ENCODE results near the gene SCGB1C2.
"Not testable (repeated sequence)": the region's sequence is repeated elsewhere in the genome, so short reads cannot be mapped to it uniquely, and the experiment has no call there.

The SCGB1C2 gene

GRCh38 chr17:165939-166338, 28.6 kb downstream of the SCGB1C2 start:
- no peak for DNase-seq (ENCODE audit: low read depth in 1 of 2, low spot score in 1 of 2)
- in situ Hi-C loops (cut with HindIII; ENCODE audit: low pct_unique_long_range_greater_than_20kb, low sequenced_read_pairs) = no loop called here
- TF ChIP-seq JUND (IDR thresholded peaks at IDR 0.05; ENCODE audit: low read depth) = no peak

GRCh38 chr17:168614-169013, 31.2 kb downstream of the SCGB1C2 start:
- in situ Hi-C loops (cut with HindIII; ENCODE audit: low pct_unique_long_range_greater_than_20kb, low sequenced_read_pairs); DNase-seq (ENCODE audit: low read depth in 1 of 2, low spot score in 1 of 2): not testable (repeated sequence)

- TF ChIP-seq JUND (IDR thresholded peaks at IDR 0.05; ENCODE audit: low read depth) = no peak
- DNase-seq (ENCODE audit: low read depth in 1 of 2, low spot score in 1 of 2) = no peak
- in situ Hi-C loops (cut with HindIII; ENCODE audit: low pct_unique_long_range_greater_than_20kb, low sequenced_read_pairs) = no loop called here
Measured at GRCh38 chr17:170130-170670, 32.8 kb downstream of the SCGB1C2 start.

- TF ChIP-seq JUND (IDR thresholded peaks at IDR 0.05; ENCODE audit: low read depth) = no peak
- in situ Hi-C loops (cut with HindIII; ENCODE audit: low pct_unique_long_range_greater_than_20kb, low sequenced_read_pairs) = no loop called here
- no peak for DNase-seq (ENCODE audit: low read depth in 1 of 2, low spot score in 1 of 2)
Measured at GRCh38 chr17:171871-172270, 34.5 kb downstream of the SCGB1C2 start.

- DNase-seq (ENCODE audit: low read depth in 1 of 2, low spot score in 1 of 2) = no peak
- no peak for TF ChIP-seq JUND (IDR thresholded peaks at IDR 0.05; ENCODE audit: low read depth)
- in situ Hi-C loops (cut with HindIII; ENCODE audit: low pct_unique_long_range_greater_than_20kb, low sequenced_read_pairs) = no loop called here
Measured at GRCh38 chr17:172401-172800, 35.0 kb downstream of the SCGB1C2 start.

GRCh38 chr17:173166-173911, 36.0 kb downstream of the SCGB1C2 start:
- DNase-seq (ENCODE audit: low read depth in 1 of 2, low spot score in 1 of 2) = peak; percentile 54 to 56
- in situ Hi-C loops (cut with HindIII; ENCODE audit: low pct_unique_long_range_greater_than_20kb, low sequenced_read_pairs) = no loop called here
- no peak for TF ChIP-seq JUND (IDR thresholded peaks at IDR 0.05; ENCODE audit: low read depth)

- no peak for DNase-seq (ENCODE audit: low read depth in 1 of 2, low spot score in 1 of 2)
- no peak for TF ChIP-seq JUND (IDR thresholded peaks at IDR 0.05; ENCODE audit: low read depth)
- in situ Hi-C loops (cut with HindIII; ENCODE audit: low pct_unique_long_range_greater_than_20kb, low sequenced_read_pairs) = no loop called here
Measured at GRCh38 chr17:177155-177554, 39.8 kb downstream of the SCGB1C2 start.

- no peak for TF ChIP-seq JUND (IDR thresholded peaks at IDR 0.05; ENCODE audit: low read depth)
- in situ Hi-C loops (cut with HindIII; ENCODE audit: low pct_unique_long_range_greater_than_20kb, low sequenced_read_pairs) = no loop called here
- DNase-seq (ENCODE audit: low read depth in 1 of 2, low spot score in 1 of 2) = no peak
Measured at GRCh38 chr17:177762-178161, 40.4 kb downstream of the SCGB1C2 start.

- no peak for TF ChIP-seq JUND (IDR thresholded peaks at IDR 0.05; ENCODE audit: low read depth)
- no peak for DNase-seq (ENCODE audit: low read depth in 1 of 2, low spot score in 1 of 2)
- in situ Hi-C loops (cut with HindIII; ENCODE audit: low pct_unique_long_range_greater_than_20kb, low sequenced_read_pairs) = no loop called here
Measured at GRCh38 chr17:178292-179065, 41.1 kb downstream of the SCGB1C2 start.

GRCh38 chr17:179066-179432, 41.7 kb downstream of the SCGB1C2 start:
- no peak for TF ChIP-seq JUND (IDR thresholded peaks at IDR 0.05; ENCODE audit: low read depth)
- in situ Hi-C loops (cut with HindIII; ENCODE audit: low pct_unique_long_range_greater_than_20kb, low sequenced_read_pairs) = no loop called here
- no peak for DNase-seq (ENCODE audit: low read depth in 1 of 2, low spot score in 1 of 2)

GRCh38 chr17:179781-180380, 42.5 kb downstream of the SCGB1C2 start:
- DNase-seq (ENCODE audit: low read depth in 1 of 2, low spot score in 1 of 2) = no peak
- in situ Hi-C loops (cut with HindIII; ENCODE audit: low pct_unique_long_range_greater_than_20kb, low sequenced_read_pairs) = no loop called here
- TF ChIP-seq JUND (IDR thresholded peaks at IDR 0.05; ENCODE audit: low read depth) = no peak

- DNase-seq (ENCODE audit: low read depth in 1 of 2, low spot score in 1 of 2) = no peak
- TF ChIP-seq JUND (IDR thresholded peaks at IDR 0.05; ENCODE audit: low read depth) = no peak
- in situ Hi-C loops (cut with HindIII; ENCODE audit: low pct_unique_long_range_greater_than_20kb, low sequenced_read_pairs) = no loop called here
Measured at GRCh38 chr17:180381-181244, 43.2 kb downstream of the SCGB1C2 start.

Data from T47D (cell line).